ENCODE data around the gene DNM3. TPM values are rescaled to one million over a fixed set of nuclear protein-coding genes. Genes with fewer than 3 reads are reported as not detected.

The DNM3 gene
- total RNA-seq, 1 experiment from 2014 or later, result 0.11 TPM

GRCh38 chr1:171994293-171994692 is 153.0 kb downstream of the DNM3 start:
- no peaks in the 10 kb centered on the region for H3K27me3 ChIP-seq (replicated peaks; ENCODE audit: control insufficient read depth, insufficient read depth, low read length)
- H3K9me3 ChIP-seq, result no peaks in the 10 kb centered on the region
- peaks cover 9% of the 10 kb centered on the region for H3K4me1 ChIP-seq
- TF ChIP-seq, protein P1, sequence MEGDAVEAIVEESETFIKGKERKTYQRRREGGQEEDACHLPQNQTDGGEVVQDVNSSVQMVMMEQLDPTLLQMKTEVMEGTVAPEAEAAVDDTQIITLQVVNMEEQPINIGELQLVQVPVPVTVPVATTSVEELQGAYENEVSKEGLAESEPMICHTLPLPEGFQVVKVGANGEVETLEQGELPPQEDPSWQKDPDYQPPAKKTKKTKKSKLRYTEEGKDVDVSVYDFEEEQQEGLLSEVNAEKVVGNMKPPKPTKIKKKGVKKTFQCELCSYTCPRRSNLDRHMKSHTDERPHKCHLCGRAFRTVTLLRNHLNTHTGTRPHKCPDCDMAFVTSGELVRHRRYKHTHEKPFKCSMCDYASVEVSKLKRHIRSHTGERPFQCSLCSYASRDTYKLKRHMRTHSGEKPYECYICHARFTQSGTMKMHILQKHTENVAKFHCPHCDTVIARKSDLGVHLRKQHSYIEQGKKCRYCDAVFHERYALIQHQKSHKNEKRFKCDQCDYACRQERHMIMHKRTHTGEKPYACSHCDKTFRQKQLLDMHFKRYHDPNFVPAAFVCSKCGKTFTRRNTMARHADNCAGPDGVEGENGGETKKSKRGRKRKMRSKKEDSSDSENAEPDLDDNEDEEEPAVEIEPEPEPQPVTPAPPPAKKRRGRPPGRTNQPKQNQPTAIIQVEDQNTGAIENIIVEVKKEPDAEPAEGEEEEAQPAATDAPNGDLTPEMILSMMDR (IDR thresholded peaks at IDR 0.05; ENCODE audit: insufficient read depth in 1 of 2, low read depth in 1 of 2, low read length in 1 of 2, severe bottlenecking in 1 of 2, unreplicated experiment in 1 of 2), result no peak
- no peak overlapping the region for H3K4me3 Mint-ChIP-seq (ENCODE audit: unreplicated experiment)
- no peaks in the 10 kb centered on the region for H3K9me3 Mint-ChIP-seq (ENCODE audit: unreplicated experiment)
- intact Hi-C loops (cut with micrococcal nuclease; ENCODE audit: unreplicated experiment), result no loop called here
- ChIA-PET CTCF (no interaction called here), POLR2A (no interaction called here)
- BruUV-seq (replicated peaks), result no TSS peak
- no peaks in the 10 kb centered on the region for H3K27me3 Mint-ChIP-seq (ENCODE audit: insufficient read depth, unreplicated experiment)
- DNase-seq, result no peak
- H3K36me3 Mint-ChIP-seq (ENCODE audit: insufficient read depth, unreplicated experiment), result no peaks in the 10 kb centered on the region
- no peaks in the 10 kb centered on the region for H3K36me3 ChIP-seq (ENCODE audit: control insufficient read depth, insufficient read depth, low read length)
- H3K4me3 ChIP-seq (ENCODE audit: low read depth, low read length), result no peak overlapping the region
- peaks cover 11% of the 10 kb centered on the region for H3K4me1 Mint-ChIP-seq (ENCODE audit: low read depth, unreplicated experiment)
- H3K27ac Mint-ChIP-seq (ENCODE audit: unreplicated experiment), result no peak overlapping the region

- Mint-ChIP-seq H3K27ac (ENCODE audit: unreplicated experiment) (no peak overlapping the region), H3K36me3 (ENCODE audit: insufficient read depth, unreplicated experiment) (no peaks in the 10 kb centered on the region), H3K4me3 (ENCODE audit: unreplicated experiment) (no peak overlapping the region), H3K9me3 (ENCODE audit: unreplicated experiment) (no peaks in the 10 kb centered on the region), H3K4me1 (ENCODE audit: low read depth, unreplicated experiment) (peaks cover 3% of the 10 kb centered on the region), H3K27me3 (ENCODE audit: insufficient read depth, unreplicated experiment) (no peaks in the 10 kb centered on the region)
- H3K4me3 ChIP-seq (ENCODE audit: low read depth, low read length), result no peak overlapping the region
- H3K9me3 ChIP-seq, result no peaks in the 10 kb centered on the region
- BruUV-seq (replicated peaks), result no TSS peak
- TF ChIP-seq, protein P1 (IDR thresholded peaks at IDR 0.05; ENCODE audit: insufficient read depth in 1 of 2, low read depth in 1 of 2, low read length in 1 of 2, severe bottlenecking in 1 of 2, unreplicated experiment in 1 of 2), result no peak
- POLR2A ChIA-PET, result no interaction called here
- DNase-seq, result no peak
- intact Hi-C loops (cut with micrococcal nuclease; ENCODE audit: unreplicated experiment), result no loop called here
- no peaks in the 10 kb centered on the region for H3K36me3 ChIP-seq (ENCODE audit: control insufficient read depth, insufficient read depth, low read length)
- H3K4me1 ChIP-seq, result peaks cover 3% of the 10 kb centered on the region
- CTCF ChIA-PET, result no interaction called here
- H3K27me3 ChIP-seq (replicated peaks; ENCODE audit: control insufficient read depth, insufficient read depth, low read length), result no peaks in the 10 kb centered on the region
Measured at GRCh38 chr1:171995573-171995972, 154.3 kb downstream of the DNM3 start.

DNA sequence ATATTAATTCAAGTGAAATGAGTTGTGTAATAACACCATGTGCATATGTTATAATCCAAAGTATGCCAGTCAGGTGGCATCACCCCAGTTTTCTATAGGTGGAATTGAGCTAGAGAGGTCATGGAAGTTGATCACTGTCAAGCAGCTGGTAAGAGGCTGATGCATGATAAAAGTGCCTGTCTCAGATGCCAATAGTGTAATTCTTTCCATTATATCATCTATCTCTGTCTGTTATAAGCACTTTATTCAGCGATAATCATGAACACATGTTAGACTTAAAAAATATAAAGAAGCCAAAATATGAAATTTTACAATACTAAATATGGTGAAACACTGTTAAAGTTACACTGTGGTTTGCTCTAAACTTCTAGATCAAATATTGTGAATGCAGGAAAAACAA is 156.6 kb downstream of the DNM3 start:
- no peaks in the 10 kb centered on the region for H3K4me1 Mint-ChIP-seq (ENCODE audit: low read depth, unreplicated experiment)
- Histone ChIP-seq H3K4me3 (ENCODE audit: low read depth, low read length) (no peak overlapping the region), H3K9me3 (no peaks in the 10 kb centered on the region), H3K36me3 (ENCODE audit: control insufficient read depth, insufficient read depth, low read length) (no peaks in the 10 kb centered on the region), H3K27me3 (replicated peaks; ENCODE audit: control insufficient read depth, insufficient read depth, low read length) (no peaks in the 10 kb centered on the region), H3K4me1 (no peaks in the 10 kb centered on the region)
- H3K27ac Mint-ChIP-seq (ENCODE audit: unreplicated experiment), result no peak overlapping the region
- no TSS peak for BruUV-seq (replicated peaks)
- CTCF ChIA-PET, result no interaction called here
- no peaks in the 10 kb centered on the region for H3K9me3 Mint-ChIP-seq (ENCODE audit: unreplicated experiment)
- POLR2A ChIA-PET, result no interaction called here
- intact Hi-C loops (cut with micrococcal nuclease; ENCODE audit: unreplicated experiment), result no loop called here
- no peaks in the 10 kb centered on the region for H3K36me3 Mint-ChIP-seq (ENCODE audit: insufficient read depth, unreplicated experiment)
- DNase-seq, result no peak
- H3K4me3 Mint-ChIP-seq (ENCODE audit: unreplicated experiment), result no peak overlapping the region
- H3K27me3 Mint-ChIP-seq (ENCODE audit: insufficient read depth, unreplicated experiment), result no peaks in the 10 kb centered on the region
- TF ChIP-seq, protein P1 (IDR thresholded peaks at IDR 0.05; ENCODE audit: insufficient read depth in 1 of 2, low read depth in 1 of 2, low read length in 1 of 2, severe bottlenecking in 1 of 2, unreplicated experiment in 1 of 2), result no peak

All from Caco-2 (cell line).